Measurements from ENCODE around the gene MEST. TPM values are rescaled to one million over a fixed set of nuclear protein-coding genes. Genes with fewer than 3 reads are reported as not detected.

MEST gene
- total RNA-seq, 2 donors from 2014 or later: 121 to 149 TPM

DNA sequence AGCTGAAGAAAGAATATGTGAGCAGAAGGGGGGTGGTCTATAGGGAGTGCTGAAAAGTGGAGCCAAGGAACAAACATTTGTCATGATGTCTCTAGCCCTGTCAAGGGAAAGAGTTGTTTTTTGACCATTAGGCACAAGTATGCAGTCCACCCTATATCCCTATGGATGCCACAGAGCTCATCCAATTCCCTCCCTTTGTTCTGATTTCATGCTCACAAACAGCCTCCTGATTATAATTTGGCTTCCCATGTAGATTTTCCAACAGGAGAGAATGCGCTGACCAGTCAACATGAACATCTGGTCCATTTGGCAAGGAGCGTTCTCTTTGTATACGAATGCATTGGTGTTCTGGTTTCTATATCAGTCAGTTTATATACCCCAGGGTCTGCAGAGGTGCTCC is 38.9 kb upstream of the MEST start:
- no peaks in the 10 kb centered on the region for H3K4me1 Mint-ChIP-seq
- no peak overlapping the region for H3K27ac Mint-ChIP-seq
- Histone ChIP-seq H3K9me3 (ENCODE audit: control insufficient read depth, low read length) (no peaks in the 10 kb centered on the region), H3K9ac (ENCODE audit: extremely low read depth, low read length, poor library complexity, severe bottlenecking) (no peak overlapping the region), H3K27me3 (ENCODE audit: control insufficient read depth, insufficient read depth, low read length, poor library complexity, severe bottlenecking) (no peaks in the 10 kb centered on the region), H3K36me3 (ENCODE audit: control insufficient read depth, insufficient read depth, low read length) (no peaks in the 10 kb centered on the region), H3K4me1 (ENCODE audit: control insufficient read depth, insufficient read depth, low read length) (no peaks in the 10 kb centered on the region), H3K27ac (ENCODE audit: low read depth, low read length) (no peak overlapping the region), H3K4me3 (ENCODE audit: low read length) (no peak overlapping the region)
- peaks cover 2% of the 10 kb centered on the region for H3K27me3 Mint-ChIP-seq (ENCODE audit: insufficient read depth)
- no peak overlapping the region for H3K4me3 Mint-ChIP-seq
- H3K36me3 Mint-ChIP-seq (ENCODE audit: low read depth): no peaks in the 10 kb centered on the region
- 88 to 100% methylated on average over 3 of the region's 3 CpGs for WGBS, 2 experiments (ENCODE audit: insufficient coverage in 1 of 2, insufficient read length in 1 of 2)
- TF ChIP-seq, protein P1, sequence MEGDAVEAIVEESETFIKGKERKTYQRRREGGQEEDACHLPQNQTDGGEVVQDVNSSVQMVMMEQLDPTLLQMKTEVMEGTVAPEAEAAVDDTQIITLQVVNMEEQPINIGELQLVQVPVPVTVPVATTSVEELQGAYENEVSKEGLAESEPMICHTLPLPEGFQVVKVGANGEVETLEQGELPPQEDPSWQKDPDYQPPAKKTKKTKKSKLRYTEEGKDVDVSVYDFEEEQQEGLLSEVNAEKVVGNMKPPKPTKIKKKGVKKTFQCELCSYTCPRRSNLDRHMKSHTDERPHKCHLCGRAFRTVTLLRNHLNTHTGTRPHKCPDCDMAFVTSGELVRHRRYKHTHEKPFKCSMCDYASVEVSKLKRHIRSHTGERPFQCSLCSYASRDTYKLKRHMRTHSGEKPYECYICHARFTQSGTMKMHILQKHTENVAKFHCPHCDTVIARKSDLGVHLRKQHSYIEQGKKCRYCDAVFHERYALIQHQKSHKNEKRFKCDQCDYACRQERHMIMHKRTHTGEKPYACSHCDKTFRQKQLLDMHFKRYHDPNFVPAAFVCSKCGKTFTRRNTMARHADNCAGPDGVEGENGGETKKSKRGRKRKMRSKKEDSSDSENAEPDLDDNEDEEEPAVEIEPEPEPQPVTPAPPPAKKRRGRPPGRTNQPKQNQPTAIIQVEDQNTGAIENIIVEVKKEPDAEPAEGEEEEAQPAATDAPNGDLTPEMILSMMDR (conservative IDR thresholded peaks at IDR 0.05): no peak
- peaks cover 10% of the 10 kb centered on the region for H3K9me3 Mint-ChIP-seq
- no peak for DNase-seq

DNA sequence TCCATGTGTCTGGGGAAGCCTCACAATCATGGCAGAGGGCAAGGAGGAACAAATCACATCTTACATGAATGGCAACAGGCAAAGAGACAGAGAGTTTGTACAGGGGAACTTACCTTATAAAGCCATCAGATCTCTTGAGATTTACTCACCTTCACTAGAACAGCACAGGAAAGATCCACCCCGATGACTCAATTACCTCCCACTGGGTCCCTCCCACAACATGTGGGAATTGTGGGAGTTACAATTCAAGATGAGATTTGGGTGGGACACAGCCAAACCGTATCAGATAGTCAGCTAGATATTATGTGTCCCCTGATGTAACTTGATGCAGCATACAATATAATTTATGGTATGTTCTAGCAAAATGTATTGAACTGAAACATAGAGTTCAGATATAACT is 36.9 kb upstream of the MEST start:
- no peak overlapping the region for H3K9ac ChIP-seq (ENCODE audit: extremely low read depth, low read length, poor library complexity, severe bottlenecking)
- no peak overlapping the region for H3K4me3 ChIP-seq (ENCODE audit: low read length)
- peaks cover 14% of the 10 kb centered on the region for H3K9me3 ChIP-seq (ENCODE audit: control insufficient read depth, low read length)
- WGBS, 2 experiments (ENCODE audit: insufficient coverage in 1 of 2, insufficient read length in 1 of 2): 88% methylated on average over 2 of the region's 2 CpGs; no CpG with 5 or more reads in 1 of the 2 experiments
- no peaks in the 10 kb centered on the region for H3K4me1 ChIP-seq (ENCODE audit: control insufficient read depth, insufficient read depth, low read length)
- Mint-ChIP-seq H3K27me3 (ENCODE audit: insufficient read depth) (peaks cover 2% of the 10 kb centered on the region), H3K9me3 (peaks cover 18% of the 10 kb centered on the region), H3K4me1 (no peaks in the 10 kb centered on the region), H3K36me3 (ENCODE audit: low read depth) (peaks cover 2% of the 10 kb centered on the region), H3K4me3 (no peak overlapping the region), H3K27ac (no peak overlapping the region)
- no peaks in the 10 kb centered on the region for H3K36me3 ChIP-seq (ENCODE audit: control insufficient read depth, insufficient read depth, low read length)
- no peak overlapping the region for H3K27ac ChIP-seq (ENCODE audit: low read depth, low read length)
- no peak for DNase-seq
- no peaks in the 10 kb centered on the region for H3K27me3 ChIP-seq (ENCODE audit: control insufficient read depth, insufficient read depth, low read length, poor library complexity, severe bottlenecking)
- TF ChIP-seq, protein P1 (conservative IDR thresholded peaks at IDR 0.05): no peak

DNA sequence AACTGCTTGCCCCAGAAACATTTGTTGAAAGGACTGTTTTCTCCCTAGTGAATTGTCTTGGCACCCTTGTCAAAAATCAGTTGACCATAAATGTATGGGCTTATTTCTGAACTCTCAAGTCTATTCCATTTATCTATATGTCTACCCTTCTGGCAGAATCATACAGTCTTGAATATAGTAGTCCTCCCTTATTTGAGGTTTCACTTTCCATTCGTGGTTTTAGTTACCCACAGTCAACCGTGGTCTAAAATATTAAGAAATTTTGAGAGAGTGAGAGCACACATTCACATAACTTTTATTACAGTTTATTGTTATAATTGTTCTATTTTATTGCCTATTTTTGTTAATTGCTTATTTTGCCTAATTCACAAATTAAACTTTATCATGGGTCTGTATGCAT is 33.6 kb upstream of the MEST start:
- Mint-ChIP-seq H3K4me3 (no peak overlapping the region), H3K36me3 (ENCODE audit: low read depth) (peaks cover 2% of the 10 kb centered on the region), H3K27ac (no peak overlapping the region), H3K4me1 (no peaks in the 10 kb centered on the region), H3K9me3 (peaks cover 21% of the 10 kb centered on the region), H3K27me3 (ENCODE audit: insufficient read depth) (peaks cover 4% of the 10 kb centered on the region)
- DNase-seq: no peak
- Histone ChIP-seq H3K9ac (ENCODE audit: extremely low read depth, low read length, poor library complexity, severe bottlenecking) (no peak overlapping the region), H3K27me3 (ENCODE audit: control insufficient read depth, insufficient read depth, low read length, poor library complexity, severe bottlenecking) (no peaks in the 10 kb centered on the region), H3K4me1 (ENCODE audit: control insufficient read depth, insufficient read depth, low read length) (no peaks in the 10 kb centered on the region), H3K27ac (ENCODE audit: low read depth, low read length) (no peak overlapping the region), H3K4me3 (ENCODE audit: low read length) (no peak overlapping the region), H3K36me3 (ENCODE audit: control insufficient read depth, insufficient read depth, low read length) (no peaks in the 10 kb centered on the region), H3K9me3 (ENCODE audit: control insufficient read depth, low read length) (peaks cover 20% of the 10 kb centered on the region)
- TF ChIP-seq, protein P1 (conservative IDR thresholded peaks at IDR 0.05): no peak
- WGBS, 2 experiments (ENCODE audit: insufficient coverage in 1 of 2, insufficient read length in 1 of 2): 94% methylated on average over 2 of the region's 2 CpGs; no CpG with 5 or more reads in 1 of the 2 experiments
